Hepatocyte (in vitro differentiated cells): ENCODE data around the gene GAS6. TPM values are rescaled to one million over a fixed set of nuclear protein-coding genes. Genes with fewer than 3 reads are reported as not detected.

ENCODE experiments used
- DNase-seq: peaks from one replicate; pipeline ENCODE4 v3.0.0-alpha.2; 2016; ENCODE audit warnings: low spot score
- H2AFZ ChIP-seq: fragments of 200-600 bp; sonication (generic); 2 replicates; pipeline ENCODE4 v1.6.0; 2016; ENCODE audit warnings: antibody characterized with exemption, mild to moderate bottlenecking
- H3K27ac ChIP-seq: fragments of 200-600 bp; sonication (generic); 2 replicates; pipeline ENCODE4 v1.5.1; 2016; ENCODE audit warnings: mild to moderate bottlenecking
- H3K27me3 ChIP-seq: fragments of 200-600 bp; sonication (generic); 2 replicates; pipeline ENCODE4 v1.6.1; 2016
- H3K36me3 ChIP-seq: fragments of 200-600 bp; sonication (generic); replicated peaks from 2 replicates; pipeline ENCODE4 v1.5.1; 2016; ENCODE audit warnings: low read depth; ENCODE audit not compliant: insufficient read depth
- H3K4me1 ChIP-seq: fragments of 200-600 bp; sonication (generic); 2 replicates; pipeline ENCODE4 v1.5.1; 2016; ENCODE audit warnings: mild to moderate bottlenecking, moderate library complexity; ENCODE audit not compliant: insufficient read depth
- H3K4me2 ChIP-seq: fragments of 200-600 bp; sonication (generic); 2 replicates; pipeline ENCODE4 v1.6.0; 2016
- H3K4me3 ChIP-seq: fragments of 200-600 bp; sonication (generic); 2 replicates; pipeline ENCODE4 v1.5.1; 2016; ENCODE audit warnings: mild to moderate bottlenecking
- H3K79me2 ChIP-seq: fragments of 200-600 bp; sonication (generic); 2 replicates; pipeline ENCODE4 v1.6.0; 2017; ENCODE audit warnings: mild to moderate bottlenecking
- H3K9me2 ChIP-seq: fragments of 200-600 bp; sonication (generic); replicated peaks from 2 replicates; pipeline ENCODE4 v1.6.0; 2017; ENCODE audit warnings: mild to moderate bottlenecking; ENCODE audit not compliant: insufficient read depth
- H3K9me3 ChIP-seq: fragments of 200-600 bp; sonication (generic); 2 replicates; pipeline ENCODE4 v1.5.1; 2016; ENCODE audit warnings: low read depth, mild to moderate bottlenecking
- H4K20me1 ChIP-seq: fragments of 200-600 bp; sonication (generic); 2 replicates; pipeline ENCODE4 v1.6.0; 2016; ENCODE audit warnings: mild to moderate bottlenecking; ENCODE audit not compliant: insufficient read depth, poor library complexity, severe bottlenecking
- EZH2 ChIP-seq: fragments of 200-600 bp; sonication (generic); IDR thresholded peaks from 2 replicates; pipeline ENCODE4 v1.6.1; 2016; ENCODE audit warnings: antibody characterized with exemption, mild to moderate bottlenecking, borderline replicate concordance
- EZH2phosphoT487 ChIP-seq: fragments of 200-600 bp; sonication (generic); IDR thresholded peaks from one replicate; pipeline ENCODE4 v1.6.1; 2018; ENCODE audit warnings: antibody characterized with exemption, mild to moderate bottlenecking, low read depth, moderate library complexity; ENCODE audit not compliant: unreplicated experiment, severe bottlenecking
- WGBS: methylation state at CpG from one replicate; pipeline ENCODE4 v1.1.6; 2016; ENCODE audit warnings: low lambda C conversion rate; ENCODE audit errors: missing lambda C conversion rate; 5-methylcytosine and 5-hydroxymethylcytosine counted together
- polyA plus RNA-seq: library from polyadenylated mRNA; unstranded; fragments of >200 nt; fragmentation: Nextera tagmentation; extraction: Ambion mirVana; gene quantifications from 2 replicates; pipeline ENCODE4 v1.2.1, GENCODE V29; 2016
- total RNA-seq: library from RNA; depleted of rRNA; stranded (reverse); fragments of >200 nt; gene quantifications from 2 replicates; pipeline ENCODE4 v1.2.3, GENCODE V29; 2014
- TF ChIP-seq, protein P1 (sequence below): fragments of 200-600 bp; sonication (generic); IDR thresholded peaks from 2 replicates; pipeline ENCODE4 v1.5.1; 2016; ENCODE audit warnings: antibody characterized with exemption, mild to moderate bottlenecking; ENCODE audit not compliant: poor library complexity

GAS6 gene
- total and polyA plus RNA-seq, 2 experiments from 2014 or later = 70.0 to 146 TPM

DNA sequence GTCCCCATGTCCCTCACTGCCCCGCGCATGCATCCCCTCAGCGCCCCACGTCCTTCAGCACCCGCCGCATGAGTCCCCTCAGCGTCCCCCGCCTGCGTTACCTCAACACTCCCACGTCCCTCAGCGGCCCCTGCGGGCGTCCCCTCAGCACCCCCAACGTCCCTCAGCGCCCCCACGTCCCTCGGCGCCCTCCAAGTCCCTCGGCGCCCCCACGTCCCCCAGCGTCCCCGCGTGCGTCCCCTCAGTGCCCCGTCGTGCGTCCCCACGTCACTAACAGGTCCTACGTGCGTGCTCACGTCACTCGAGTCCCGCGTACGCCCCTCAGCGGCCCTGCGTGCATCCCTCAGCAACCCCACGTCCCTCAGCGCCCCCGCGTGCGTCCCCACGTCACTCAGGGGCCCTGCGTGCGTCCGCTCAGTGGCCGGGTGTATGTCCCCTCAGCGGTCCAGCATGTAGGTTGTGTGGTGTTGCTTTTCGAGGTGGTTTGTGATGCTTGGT, 19.5 kb upstream of the GAS6 start:
- Histone ChIP-seq H3K9me3 (no peaks in the 10 kb centered on the region), H4K20me1 (no peaks in the 10 kb centered on the region), H3K36me3 (no peaks in the 10 kb centered on the region), H3K27me3 (no peaks in the 10 kb centered on the region), H3K27ac (no peak overlapping the region), H3K4me1 (peaks cover 8% of the 10 kb centered on the region), H3K9me2 (no peaks in the 10 kb centered on the region), H3K4me3 (no peak overlapping the region), H3K79me2 (no peaks in the 10 kb centered on the region), H3K4me2 (no peak overlapping the region), H2AFZ (no peak overlapping the region)
- 97% methylated on average over 27 of the region's 50 CpGs for WGBS
- TF ChIP-seq, protein P1, sequence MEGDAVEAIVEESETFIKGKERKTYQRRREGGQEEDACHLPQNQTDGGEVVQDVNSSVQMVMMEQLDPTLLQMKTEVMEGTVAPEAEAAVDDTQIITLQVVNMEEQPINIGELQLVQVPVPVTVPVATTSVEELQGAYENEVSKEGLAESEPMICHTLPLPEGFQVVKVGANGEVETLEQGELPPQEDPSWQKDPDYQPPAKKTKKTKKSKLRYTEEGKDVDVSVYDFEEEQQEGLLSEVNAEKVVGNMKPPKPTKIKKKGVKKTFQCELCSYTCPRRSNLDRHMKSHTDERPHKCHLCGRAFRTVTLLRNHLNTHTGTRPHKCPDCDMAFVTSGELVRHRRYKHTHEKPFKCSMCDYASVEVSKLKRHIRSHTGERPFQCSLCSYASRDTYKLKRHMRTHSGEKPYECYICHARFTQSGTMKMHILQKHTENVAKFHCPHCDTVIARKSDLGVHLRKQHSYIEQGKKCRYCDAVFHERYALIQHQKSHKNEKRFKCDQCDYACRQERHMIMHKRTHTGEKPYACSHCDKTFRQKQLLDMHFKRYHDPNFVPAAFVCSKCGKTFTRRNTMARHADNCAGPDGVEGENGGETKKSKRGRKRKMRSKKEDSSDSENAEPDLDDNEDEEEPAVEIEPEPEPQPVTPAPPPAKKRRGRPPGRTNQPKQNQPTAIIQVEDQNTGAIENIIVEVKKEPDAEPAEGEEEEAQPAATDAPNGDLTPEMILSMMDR = no peak
- TF ChIP-seq EZH2phosphoT487 (no peak), EZH2 (no peak)
- no peak for DNase-seq

DNA sequence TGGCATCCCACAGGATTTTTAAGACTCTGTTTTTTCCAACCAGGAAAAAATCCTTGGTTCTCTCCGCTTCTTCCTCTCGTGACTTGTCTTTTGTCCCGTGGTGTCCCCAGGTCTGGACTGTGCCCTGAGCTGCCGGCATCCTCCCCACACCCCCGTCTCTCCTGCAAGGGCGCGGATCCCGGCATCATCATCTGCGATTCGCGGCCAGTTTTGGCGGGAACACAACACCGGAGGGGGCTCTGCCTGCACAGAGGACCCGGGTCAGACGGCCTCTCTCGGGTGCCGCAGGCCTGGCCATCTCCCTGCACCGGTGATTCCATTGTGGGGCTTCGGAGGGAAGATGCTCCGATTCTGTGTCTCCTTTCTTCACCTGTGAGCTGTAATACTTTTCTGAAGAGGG, 18.8 kb upstream of the GAS6 start:
- H3K9me3 ChIP-seq = no peaks in the 10 kb centered on the region
- no peaks in the 10 kb centered on the region for H3K27me3 ChIP-seq
- no peaks in the 10 kb centered on the region for H3K9me2 ChIP-seq
- TF ChIP-seq EZH2 = no peak
- TF ChIP-seq EZH2phosphoT487 = no peak
- TF ChIP-seq, protein P1 = no peak
- WGBS = 95% methylated on average over 20 of the region's 20 CpGs
- H2AFZ ChIP-seq = no peak overlapping the region
- DNase-seq = no peak
- no peaks in the 10 kb centered on the region for H3K36me3 ChIP-seq
- H3K4me2 ChIP-seq = no peak overlapping the region
- peaks cover 8% of the 10 kb centered on the region for H3K4me1 ChIP-seq
- no peak overlapping the region for H3K4me3 ChIP-seq
- no peaks in the 10 kb centered on the region for H3K79me2 ChIP-seq
- no peaks in the 10 kb centered on the region for H4K20me1 ChIP-seq
- no peak overlapping the region for H3K27ac ChIP-seq

DNA sequence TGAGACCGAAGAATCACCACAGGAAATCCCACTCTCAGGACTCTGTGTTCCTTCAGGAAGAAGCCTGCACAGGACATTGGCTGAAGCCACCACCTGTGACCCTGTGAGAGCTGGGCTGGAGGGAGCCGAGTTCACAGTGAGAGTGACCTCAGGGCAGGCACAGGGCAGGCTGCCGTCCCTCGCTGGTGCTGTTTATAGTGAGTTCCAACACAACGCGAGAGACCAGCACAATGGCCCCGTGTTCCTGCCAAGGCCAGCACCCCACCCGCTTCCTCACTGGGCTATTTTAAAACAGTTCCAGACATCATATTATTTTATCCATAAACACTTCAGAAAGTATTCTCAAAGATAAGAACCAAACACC, 18.4 kb upstream of the GAS6 start:
- H3K4me3 ChIP-seq = no peak overlapping the region
- no peak overlapping the region for H3K27ac ChIP-seq
- TF ChIP-seq EZH2phosphoT487 (no peak), EZH2 (no peak)
- TF ChIP-seq, protein P1 = no peak
- WGBS = 61% methylated on average over 8 of the region's 8 CpGs
- no peak overlapping the region for H3K4me2 ChIP-seq
- H3K27me3 ChIP-seq = no peaks in the 10 kb centered on the region
- no peaks in the 10 kb centered on the region for H3K9me3 ChIP-seq
- H3K4me1 ChIP-seq = peaks cover 8% of the 10 kb centered on the region
- no peaks in the 10 kb centered on the region for H3K9me2 ChIP-seq
- H4K20me1 ChIP-seq = no peaks in the 10 kb centered on the region
- H2AFZ ChIP-seq = no peak overlapping the region
- no peaks in the 10 kb centered on the region for H3K79me2 ChIP-seq
- no peaks in the 10 kb centered on the region for H3K36me3 ChIP-seq
- no peak for DNase-seq
